Mesenteric fat pad (tissue), 1 donor: Measurements from ENCODE around the gene SHISAL1. TPM values are rescaled to one million over a fixed set of nuclear protein-coding genes. Genes with fewer than 3 reads are reported as not detected.
"Not testable (repeated sequence)": the region's sequence is repeated elsewhere in the genome, so short reads cannot be mapped to it uniquely, and the experiment has no call there.

Source experiments
- DNase-seq: peaks from one replicate; pipeline ENCODE4 v3.0.0-alpha.2; 2020; ENCODE audit warnings: low spot score
- total RNA-seq: library from RNA; stranded (reverse); fragmentation: NEBNext Ultra II Directional; extraction: Animal tissue kit (Norgen Biotek cat#: 25700); gene quantifications from one replicate; pipeline ENCODE4 v1.2.1, GENCODE V29; 2021
- donor health status: DM: yes; HTN: yes; CAD: no.

Gene SHISAL1
- total RNA-seq, 1 donor from 2014 or later = 3.3 TPM

DNA sequence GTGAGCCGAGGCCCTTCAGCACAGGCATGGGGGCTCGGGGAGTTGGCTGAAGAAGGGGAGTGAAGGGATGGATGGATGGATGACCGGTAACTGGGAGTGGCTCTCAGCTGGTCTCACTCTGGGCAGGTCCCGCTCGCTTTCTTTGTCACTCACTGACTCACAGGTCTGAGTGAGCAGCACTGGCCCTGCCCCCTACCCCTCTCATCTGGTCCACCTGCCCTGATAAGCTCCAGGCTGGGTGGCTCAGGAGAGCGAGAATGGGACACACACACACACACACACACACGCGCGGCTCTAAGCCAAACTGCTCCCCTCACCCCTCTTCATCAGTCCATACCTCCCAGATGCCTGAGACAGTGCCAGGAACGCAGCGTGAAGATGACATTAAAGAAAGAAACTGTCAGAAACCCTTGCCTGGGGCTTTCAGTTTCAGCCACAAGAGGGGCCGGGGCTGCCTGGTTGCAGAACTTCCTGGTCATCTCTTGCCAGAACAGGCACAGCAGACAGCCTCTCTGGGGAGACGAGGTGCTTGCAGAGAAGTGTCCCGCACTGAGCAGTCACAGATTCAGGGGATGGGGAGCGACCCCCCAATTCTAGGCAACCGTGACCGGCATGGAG is 16.5 kb upstream of the SHISAL1 start:
- no peak for DNase-seq

DNA sequence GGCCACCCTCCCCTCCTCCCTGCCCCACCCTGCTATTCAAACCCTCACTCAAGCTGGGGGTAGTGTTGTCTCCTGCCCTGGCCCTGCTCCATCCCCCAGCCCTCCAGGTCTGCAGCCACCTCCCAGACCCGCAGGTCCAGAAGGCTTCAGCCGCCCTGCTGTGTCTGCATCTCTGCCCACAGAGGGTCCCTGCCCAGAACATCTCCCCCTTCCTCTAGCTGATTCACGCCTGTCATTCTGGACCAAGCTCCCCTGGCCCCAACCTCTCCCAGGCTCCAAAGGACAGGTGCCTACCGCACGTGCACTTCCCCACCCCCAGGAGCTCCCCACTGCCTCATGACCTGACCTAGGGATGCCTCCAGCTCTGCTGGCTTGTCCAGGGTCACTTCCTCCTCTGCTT is 16.0 kb upstream of the SHISAL1 start:
- DNase-seq = no peak

DNA sequence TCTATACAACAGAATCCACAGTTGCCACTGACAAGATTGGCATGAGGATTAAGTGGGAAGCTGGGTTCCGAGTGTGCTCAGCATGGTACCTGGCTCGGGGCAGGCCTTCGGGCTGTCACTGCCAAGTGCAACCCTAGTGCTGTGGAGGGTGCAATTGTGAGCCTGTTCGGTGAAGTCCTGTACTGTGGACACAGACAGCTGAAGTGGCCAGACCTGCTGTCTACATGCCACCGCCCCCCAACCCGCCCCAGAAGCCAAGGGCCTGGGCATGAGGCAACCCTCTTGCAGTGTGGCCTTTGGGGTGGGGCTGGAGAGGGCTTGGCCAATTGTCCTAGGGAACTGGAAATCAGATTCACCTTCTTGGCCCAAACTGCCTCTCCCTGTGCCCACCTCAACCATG is 15.6 kb upstream of the SHISAL1 start:
- DNase-seq = no peak

DNA sequence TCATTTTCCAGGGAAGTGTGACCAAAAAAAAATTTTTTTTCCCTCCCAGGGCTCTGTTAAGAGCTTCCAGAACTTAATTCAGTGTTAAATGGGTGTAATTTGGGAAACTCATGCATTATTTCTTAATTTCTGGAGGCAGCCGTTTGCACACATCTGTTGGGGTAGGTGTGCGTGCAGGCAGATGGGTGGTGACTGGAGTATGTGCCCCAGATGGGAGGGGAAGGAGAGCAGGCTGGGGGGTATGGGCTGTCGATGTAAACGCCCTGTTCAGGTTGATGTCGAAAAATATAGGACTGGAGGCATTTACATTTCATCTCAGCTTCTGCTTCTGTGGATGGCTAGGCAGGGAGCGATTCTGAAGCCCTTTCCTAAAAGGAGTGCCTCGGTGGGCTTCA is 13.7 kb upstream of the SHISAL1 start:
- no peak for DNase-seq

DNA sequence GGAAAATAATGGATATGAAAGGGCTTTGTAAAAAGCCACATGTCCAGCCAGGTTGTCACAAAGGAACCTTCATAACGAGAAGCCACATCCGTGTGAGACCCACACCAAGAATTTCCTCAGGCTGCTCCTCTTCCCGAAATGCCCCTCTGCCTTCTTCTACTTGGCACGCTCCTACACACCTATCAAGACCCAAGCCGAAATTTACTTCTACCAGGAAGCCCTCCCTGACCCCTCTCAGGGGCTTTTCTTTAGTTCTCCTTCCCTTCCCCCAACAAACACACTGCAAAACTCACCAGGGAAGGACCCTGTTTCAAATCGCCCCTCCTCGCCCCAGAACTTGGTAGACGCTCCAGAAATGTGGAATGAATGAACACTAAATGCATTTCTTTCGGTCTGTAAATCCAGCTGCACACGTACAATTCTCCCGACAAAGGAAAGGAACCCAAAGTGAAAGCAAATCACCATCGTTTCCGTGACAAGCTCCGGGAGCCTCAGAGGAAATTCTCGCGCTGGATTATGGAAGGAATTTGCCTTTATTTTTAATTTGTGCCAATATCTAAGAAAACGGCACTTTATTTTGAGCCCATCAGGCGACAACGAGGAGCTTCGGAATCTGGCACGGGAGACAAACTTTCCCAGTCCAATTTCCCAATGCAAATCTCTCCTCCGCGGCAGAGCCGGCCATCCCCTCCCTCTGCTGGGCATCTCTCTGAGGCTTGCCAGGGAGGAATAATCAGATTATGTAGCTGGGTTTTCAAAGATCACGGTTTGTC is 13.2 kb upstream of the SHISAL1 start:
- DNase-seq = no peak

DNA sequence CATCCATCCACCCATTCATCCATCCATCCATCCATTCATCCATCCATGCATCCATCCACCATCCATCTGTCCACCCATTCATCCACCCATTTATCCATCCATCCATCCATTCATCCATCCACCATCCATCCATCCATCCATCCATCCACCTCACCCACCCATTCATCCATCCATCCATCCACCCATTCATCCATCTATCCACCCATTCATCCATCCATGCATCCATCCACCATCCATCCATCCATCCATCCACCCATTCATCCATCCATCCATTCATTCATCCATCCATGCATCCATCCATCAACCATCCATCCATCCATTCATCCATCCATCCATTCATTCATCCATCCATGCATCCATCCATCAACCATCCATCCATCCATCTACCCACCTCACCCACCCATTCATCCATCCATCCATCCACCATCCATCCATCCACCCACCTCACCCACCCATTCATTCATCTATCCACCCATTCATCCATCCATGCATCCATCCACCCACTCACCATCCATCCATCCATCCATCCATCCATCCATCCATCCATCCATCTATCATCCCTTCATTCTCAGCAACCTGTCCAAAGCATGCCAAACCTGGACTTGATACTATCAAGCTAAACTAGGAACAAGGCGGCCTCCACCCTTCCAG is 10.5 kb upstream of the SHISAL1 start:
- DNase-seq = not testable (repeated sequence)

DNA sequence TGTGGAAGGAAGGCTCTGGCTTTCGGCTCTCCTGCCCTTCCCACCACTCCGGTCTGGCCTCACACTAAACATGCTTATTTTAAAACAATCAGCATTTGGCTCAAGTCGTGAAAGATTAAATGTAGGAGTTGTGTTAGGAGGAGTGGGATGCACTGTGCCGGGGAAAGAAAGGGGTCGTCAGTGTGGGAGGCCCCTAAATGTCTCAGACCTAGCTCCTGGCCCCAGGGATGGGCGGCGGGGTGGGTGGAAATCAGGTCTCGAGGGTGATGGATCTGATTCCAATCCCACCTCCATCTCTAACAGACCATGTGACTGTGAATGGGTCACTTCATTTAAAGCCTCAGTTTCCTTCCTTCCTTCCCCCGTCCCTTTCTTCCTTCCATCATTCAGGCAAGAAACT is 6.9 kb upstream of the SHISAL1 start:
- no peak for DNase-seq

DNA sequence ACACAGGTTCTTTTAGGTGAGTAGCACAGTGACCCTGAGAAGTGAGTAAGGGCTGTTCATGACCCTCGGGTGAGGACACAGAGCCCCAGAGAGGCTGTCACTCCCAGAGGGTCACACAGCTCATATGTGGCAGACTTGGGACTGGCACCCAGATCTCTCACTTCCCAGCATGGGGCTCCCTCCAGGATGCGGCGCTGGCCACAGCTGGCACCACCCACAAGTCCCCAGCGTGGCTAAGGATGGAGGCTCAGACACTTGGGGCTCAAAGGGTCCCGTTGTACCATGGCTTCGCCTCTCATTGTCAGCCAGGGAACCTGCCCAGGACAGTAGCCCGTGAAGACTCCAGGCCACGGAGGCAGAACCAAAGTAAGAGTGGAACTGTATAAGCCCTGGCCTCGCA is 6.0 kb upstream of the SHISAL1 start:
- no peak for DNase-seq

DNA sequence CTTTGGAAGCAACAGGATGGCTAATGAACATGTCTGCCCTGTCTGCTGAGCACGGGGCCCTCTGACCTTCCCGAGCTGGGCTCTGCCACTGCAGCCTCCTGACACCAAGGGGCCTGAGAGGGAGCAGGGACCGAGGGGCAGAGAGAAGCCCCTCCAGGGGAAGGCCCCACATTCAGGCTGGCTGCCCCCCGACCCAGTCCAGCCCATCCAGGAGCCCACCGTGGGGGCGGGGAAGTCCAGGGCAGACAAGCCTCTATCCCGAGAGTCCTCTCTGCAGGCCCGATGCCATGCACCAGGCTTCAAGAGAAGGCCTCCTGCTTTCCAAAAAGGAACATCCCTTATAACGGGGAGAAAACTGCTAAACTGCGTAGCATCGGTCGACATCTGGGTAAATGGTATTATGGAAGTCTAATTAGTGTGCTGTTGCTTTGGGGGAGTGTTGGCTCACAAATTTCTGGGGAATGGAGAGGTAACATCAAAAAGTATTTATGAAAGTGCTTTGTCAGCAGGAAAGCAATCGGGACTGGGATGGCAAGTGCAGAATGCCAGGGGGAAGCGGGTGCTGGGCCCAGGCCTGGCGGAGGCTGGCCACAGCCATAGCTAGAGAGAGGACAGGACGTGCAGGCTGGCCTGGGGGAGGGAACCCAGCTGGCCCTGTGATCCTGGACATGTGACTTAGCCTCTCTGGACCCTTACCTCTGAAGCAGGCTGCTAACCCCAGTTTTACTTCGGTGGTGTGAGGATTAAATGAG is 5.3 kb upstream of the SHISAL1 start:
- DNase-seq = no peak

DNA sequence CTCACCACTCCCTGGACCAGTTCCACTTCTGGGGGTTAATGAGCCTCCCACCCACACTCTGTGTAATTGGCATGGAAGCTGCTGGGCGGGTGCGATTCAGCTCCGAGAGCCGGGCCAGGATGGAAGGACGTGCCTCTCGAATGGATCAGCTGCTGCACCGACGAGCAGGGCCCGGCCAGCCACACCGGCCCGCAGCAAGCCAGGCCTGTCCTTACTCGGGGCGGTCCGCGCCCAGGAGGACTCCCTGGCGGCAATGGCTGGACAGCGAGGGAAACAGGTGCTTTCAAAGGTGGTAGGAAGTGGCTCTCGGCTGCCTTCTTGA is 4.3 kb upstream of the SHISAL1 start:
- no peak for DNase-seq

DNA sequence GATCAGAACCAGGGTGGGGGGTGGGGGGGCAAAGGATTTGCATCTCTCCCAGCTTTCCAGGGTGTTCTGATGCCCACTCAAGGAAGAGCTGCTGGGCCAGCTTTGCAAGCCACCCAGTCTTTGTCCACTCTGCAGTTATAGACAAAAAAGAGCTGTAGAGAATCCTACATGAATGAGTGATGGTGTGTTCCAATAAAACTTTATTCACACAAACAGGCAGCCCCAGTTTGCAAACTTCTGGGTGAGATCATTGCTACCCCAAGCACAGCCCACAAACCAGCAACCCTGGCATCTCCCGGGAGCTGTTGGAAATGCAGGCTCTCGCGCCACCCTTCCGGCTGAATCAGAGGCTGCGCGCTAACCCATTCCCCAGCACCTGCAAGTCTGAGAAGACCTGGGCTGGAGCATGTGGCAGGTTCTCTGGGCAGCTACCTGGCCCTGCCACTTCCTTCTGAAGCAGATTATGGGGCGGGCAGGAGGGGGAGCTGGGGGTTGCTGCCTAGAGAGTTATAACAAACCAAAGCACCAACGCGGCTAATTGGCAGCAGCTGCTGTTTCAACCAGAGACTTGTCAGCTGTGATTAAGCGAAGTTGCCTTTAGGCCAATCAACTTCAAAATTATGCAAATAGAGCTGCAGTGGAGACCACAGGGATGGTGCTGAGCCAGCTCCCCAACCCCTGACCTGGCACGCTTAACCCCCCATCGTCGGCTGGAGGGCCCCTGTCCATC is 3.8 kb upstream of the SHISAL1 start:
- DNase-seq = no peak

DNA sequence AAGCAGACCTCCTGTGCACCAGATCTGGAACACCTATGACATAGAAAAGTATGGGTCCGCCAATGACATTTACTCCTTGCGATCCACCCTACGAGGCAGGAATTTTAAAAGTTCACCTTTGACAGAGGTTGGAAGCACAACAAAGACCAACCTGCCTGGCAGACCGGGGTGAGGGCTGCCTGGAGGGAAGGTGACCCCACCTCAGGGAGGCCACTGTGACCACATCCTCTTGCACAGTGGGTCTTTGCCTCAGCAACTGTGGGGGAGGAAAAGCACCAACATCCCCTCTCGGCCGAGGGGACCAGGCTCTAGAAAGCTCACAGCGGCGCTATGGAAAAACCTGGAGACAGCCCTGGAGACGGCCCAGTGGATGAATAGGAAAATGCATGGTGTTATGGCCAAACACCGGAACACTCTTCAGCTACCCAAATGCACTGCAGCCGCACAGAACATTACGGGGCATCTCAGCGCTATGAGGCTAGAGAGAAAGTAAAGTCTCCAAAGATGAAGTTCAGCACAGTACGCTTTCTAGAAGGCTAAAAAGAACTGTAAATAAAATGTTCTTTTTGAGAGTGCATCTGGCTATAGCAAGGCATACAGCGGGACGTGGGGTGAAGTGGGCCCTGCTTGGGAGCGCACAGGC is 1.8 kb upstream of the SHISAL1 start:
- no peak for DNase-seq

DNA sequence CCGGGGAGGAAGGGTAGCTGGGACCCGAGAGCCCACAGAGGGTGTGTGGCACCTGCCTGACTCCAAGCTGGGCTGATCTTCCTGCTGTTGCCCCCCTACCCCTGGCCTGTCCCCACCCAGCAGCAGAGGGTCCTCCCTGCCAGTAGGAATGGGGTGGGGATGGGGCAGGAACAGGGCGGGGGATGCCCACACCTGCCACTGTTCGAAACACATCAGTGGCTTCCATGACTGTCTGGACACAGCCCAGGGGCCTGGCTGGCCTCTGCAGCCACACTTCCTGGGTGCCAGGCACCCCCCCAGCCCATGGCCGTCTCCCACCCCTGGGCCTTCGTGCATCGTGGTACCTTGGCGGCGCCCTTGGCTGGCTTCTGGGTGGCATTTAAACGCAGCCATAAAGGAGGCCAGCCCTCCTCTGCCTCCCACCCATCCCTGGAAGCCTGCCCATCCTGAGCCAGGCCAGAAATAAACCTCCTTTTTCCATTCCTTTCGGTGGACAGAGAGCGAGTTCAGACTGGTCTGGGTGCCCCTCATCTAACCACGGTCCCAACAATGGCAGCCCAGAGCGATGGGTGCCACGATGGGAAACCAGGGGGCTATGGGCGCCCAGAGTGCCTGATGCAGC is 745 bp upstream of the SHISAL1 start:
- no peak for DNase-seq

DNA sequence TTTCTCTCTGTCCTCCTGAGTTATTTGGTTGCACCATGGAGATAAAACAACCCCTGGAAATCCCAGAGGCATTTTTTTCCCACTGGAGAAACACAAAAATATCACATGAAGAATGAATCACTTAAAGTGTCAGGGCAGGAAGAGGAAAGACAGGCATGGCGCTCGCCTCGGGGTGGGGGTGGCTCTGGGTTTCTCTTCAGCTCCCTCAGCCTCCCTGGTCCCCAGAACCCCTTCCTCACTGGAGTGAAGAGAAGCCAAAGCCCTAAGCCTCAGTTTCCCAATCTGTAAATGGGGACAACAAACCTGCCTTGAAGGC is 938 bp downstream of the SHISAL1 start:
- DNase-seq = no peak

DNA sequence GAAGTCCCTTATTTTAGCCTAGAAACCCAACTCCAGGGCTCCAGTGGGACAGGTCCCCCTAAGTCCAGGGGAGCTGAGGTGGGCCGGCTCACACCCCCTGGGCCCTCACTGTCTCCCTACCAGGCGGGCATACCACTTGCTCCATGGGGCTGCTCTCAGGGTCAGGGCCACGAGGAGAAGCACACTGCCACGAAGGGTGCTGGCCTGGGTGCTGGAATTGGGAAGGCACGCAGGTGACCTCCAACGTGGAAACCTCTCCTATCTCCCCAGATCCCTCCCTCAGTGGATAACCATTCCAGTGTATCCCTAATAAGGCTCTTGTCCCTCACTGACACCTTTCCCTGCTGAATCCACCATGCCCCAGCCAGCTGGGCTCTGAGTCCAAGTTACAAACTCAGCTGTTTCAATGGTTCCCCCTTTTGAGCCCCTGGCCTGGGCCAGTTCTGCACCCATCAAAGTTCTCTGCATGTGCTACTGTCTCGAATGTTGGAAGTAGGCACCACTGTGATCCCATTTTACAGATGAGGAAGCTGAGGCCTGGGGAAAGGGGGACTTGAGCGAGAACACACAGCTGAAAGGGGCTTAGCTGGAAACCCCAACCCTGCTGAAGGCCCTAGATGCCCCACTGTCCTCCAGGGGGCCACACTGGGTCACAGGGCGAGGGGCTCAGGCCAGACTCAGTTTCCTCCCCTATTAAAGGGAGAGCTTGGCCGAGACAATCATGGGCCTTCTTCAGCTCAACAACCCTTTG is 1.5 kb downstream of the SHISAL1 start:
- no peak for DNase-seq

DNA sequence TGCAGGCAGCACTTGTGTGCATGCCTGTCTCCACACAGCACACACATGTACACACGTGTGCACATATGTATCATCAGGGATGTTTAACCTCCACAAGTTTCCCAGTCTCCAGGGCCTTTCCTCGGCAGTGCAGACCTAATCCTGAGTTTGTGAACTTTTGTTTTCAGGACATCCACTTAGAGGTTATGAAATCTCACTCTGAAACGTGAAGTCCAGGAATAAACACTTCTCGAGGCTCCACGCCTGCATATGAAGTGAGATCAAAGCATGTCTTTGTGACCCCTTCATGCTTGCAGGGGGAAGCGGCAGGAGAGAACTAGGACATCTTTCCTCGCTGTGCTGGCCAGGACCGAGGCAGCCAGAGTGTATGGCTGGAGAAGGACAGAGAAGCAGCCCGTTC is 3.1 kb downstream of the SHISAL1 start:
- DNase-seq = no peak

DNA sequence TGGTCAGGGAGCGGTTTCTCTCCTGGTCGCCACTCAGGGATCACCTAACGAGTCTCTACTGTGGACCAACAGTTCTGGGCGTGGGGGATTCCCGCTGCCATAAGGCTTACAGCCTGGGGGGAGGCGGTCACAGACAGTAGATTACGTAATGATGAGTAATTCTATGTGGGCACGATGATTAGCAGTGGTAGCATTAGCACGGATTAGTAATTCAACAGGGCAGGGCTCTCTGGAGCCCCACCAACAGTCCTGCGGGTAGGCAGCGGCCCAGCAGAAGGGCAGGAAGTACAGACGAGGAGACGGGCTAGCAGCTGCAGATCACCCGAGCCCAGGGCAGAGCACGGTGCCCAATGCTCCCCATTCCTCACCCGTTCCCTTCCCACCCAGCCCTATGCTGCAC is 3.6 kb downstream of the SHISAL1 start:
- DNase-seq = no peak

DNA sequence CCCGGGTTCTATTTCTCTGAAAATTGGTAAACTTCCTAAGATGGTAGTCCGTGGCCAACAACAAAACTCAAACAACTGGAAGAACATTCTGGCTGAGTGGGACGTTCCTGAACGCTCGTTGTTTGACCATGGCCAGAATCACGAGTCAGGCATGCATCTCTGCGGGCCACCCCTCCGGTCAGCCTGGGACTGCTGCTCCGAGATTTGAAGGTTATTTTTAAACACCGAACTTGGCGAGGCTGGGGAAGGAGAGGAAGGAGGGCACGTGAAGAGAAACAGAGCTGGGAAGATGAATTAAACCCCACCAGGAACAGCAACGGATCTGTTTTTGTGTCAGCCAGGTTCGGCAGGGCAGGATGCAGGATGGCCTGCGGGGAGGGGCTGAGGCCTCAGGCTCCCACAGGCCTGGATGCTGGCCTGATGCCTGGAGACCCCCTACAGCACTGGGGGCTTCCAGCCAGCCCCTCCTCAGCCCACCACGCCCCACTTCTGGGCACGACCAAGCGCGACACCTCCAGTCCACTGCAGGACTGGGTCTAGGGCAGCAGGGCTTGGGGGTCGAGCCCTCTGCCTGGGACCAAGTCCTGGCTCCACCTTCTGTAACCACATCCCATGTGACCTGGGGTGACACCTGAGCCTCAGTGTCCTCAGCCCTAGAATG is 5.1 kb downstream of the SHISAL1 start:
- DNase-seq = no peak

DNA sequence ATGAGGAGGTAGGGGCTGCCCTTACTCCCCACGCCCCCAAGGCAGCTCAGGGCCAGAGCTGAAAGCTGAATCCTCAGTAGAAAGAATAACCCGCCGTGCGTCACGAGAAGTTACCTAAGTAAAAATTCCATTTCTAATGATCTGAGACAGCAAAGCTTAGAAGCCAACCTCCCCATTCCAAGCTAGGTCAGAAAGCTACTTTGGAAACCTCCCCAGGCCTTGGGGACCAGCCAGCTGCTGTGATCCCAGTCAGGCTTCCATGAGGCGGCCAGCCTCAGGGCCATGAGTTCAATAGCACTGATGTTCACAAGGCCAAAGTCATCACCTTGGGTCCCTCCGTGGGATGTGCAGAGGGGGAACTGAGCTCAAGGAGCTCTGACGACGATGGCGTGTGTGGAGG is 6.9 kb downstream of the SHISAL1 start:
- DNase-seq = no peak
